CD4-positive, alpha-beta T cell treated with Interleukin-15 for 1 hour (primary cell): ENCODE data around the gene HIRIP3.

Source experiments
- DNase-seq: peaks from one replicate; pipeline ENCODE4 v3.0.0-alpha.2; 2020

The HIRIP3 gene

GRCh38 chr16:29996766-29997250, 1.4 kb upstream of the HIRIP3 start:
- no peak for DNase-seq

GRCh38 chr16:29995911-29996765, 721 bp upstream of the HIRIP3 start, which contains the start of gene INO80E:
INO80E (plus strand) TSS chr16:29996241; CDS start chr16:29996311, 70 bp downstream.
- peak; percentile 98 for DNase-seq

- DNase-seq, result no peak
These were observed 655 bp downstream of the HIRIP3 start for GRCh38 chr16:29994600-29995323.

- no peak for DNase-seq
These were observed 1.4 kb downstream of the HIRIP3 start for GRCh38 chr16:29993903-29994599.

- no peak for DNase-seq
These were observed 2.1 kb downstream of the HIRIP3 start for GRCh38 chr16:29993191-29993902.

- no peak for DNase-seq
These were observed 3.0 kb downstream of the HIRIP3 start for GRCh38 chr16:29992344-29992967.

DNA sequence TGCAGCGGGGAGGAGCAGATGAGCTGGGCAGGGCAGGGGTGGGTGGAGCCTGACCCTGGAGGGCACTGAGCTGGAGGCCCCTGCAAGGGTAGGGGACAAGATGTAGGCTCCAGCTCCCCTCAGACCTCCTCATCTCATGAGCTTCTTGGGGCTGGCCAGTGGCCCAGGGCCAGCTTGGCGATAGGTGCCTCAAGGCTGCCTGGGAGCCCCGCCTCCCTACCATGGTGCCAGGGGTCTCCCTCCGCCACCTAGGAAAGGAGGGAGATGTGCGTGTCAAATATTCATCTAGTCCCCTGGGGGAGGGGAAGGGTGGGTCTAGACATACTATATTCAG, 3.9 kb downstream of the HIRIP3 start:
- DNase-seq, result no peak

GRCh38 chr16:29990883-29991570, 4.4 kb downstream of the HIRIP3 start:
- DNase-seq, result no peak

DNA sequence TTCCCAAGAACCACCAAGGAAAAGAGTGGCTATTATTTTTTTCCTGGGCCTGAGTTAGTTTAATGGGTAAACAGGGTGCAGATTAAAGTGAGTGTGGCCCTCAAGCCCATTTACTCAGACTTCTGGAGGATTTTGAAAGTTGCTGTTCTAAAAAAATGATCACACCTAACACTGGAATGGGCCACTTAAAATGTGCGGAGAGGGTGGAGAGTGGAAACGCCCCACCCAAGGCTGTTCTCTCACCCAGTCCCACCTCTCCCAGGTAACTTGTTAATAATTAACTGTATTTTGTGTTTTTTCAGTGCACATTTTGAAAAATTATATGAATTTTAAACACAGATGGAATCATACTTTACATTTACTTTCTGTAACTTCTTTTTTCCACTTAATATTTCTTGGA, 5.4 kb downstream of the HIRIP3 start:
- DNase-seq, result no peak

GRCh38 chr16:29989111-29989858, 6.1 kb downstream of the HIRIP3 start:
- no peak for DNase-seq

- no peak for DNase-seq
These were observed 6.9 kb downstream of the HIRIP3 start for GRCh38 chr16:29988346-29989075.

DNA sequence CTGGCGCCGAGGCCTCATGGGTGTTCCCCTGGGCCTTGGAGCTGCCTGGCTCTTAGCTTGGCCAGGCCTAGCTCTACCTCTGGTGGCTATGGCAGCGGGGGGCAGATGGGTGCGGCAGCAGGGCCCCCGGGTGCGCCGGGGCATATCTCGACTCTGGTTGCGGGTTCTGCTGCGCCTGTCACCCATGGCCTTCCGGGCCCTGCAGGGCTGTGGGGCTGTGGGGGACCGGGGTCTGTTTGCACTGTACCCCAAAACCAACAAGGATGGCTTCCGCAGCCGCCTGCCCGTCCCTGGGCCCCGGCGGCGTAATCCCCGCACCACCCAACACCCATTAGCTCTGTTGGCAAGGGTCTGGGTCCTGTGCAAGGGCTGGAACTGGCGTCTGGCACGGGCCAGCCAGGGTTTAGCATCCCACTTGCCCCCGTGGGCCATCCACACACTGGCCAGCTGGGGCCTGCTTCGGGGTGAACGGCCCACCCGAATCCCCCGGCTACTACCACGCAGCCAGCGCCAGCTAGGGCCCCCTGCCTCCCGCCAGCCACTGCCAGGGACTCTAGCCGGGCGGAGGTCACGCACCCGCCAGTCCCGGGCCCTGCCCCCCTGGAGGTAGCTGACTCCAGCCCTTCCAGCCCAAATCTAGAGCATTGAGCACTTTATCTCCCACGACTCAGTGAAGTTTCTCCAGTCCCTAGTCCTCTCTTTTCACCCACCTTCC, 7.9 kb downstream of the HIRIP3 start:
- no peak for DNase-seq

DNA sequence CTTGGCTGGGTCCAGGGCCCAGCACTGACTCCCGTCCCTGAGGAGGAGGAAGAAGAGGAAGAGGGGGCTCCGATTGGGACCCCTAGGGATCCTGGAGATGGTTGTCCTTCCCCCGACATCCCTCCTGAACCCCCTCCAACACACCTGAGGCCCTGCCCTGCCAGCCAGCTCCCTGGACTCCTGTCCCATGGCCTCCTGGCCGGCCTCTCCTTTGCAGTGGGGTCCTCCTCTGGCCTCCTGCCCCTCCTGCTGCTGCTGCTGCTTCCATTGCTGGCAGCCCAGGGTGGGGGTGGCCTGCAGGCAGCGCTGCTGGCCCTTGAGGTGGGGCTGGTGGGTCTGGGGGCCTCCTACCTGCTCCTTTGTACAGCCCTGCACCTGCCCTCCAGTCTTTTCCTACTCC, 8.5 kb downstream of the HIRIP3 start:
- no peak for DNase-seq

- DNase-seq, result no peak
These were observed 9.2 kb downstream of the HIRIP3 start for GRCh38 chr16:29986231-29986630.

GRCh38 chr16:29985271-29985811, 10.1 kb downstream of the HIRIP3 start:
- no peak for DNase-seq

DNA sequence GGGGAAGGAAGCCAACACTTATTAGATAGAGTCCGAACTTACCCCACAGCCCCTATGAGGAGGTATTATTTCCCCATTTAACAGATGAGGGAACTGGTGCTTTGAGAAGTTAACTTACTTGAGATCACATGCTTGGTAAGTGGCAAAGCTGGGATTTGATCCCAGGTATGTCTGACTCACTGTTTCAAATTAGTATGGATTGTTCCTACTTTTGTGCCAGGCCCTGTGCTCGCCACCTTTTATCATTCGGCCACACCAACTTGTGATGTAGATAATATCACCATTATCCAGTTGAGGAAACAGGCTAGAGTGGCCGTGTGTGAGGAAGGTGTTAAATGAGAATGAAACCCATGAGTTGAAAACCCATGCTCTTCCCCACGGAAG, 10.7 kb downstream of the HIRIP3 start:
- no peak for DNase-seq

- DNase-seq, result no peak
These were observed 11.2 kb downstream of the HIRIP3 start for GRCh38 chr16:29984137-29984763.

DNA sequence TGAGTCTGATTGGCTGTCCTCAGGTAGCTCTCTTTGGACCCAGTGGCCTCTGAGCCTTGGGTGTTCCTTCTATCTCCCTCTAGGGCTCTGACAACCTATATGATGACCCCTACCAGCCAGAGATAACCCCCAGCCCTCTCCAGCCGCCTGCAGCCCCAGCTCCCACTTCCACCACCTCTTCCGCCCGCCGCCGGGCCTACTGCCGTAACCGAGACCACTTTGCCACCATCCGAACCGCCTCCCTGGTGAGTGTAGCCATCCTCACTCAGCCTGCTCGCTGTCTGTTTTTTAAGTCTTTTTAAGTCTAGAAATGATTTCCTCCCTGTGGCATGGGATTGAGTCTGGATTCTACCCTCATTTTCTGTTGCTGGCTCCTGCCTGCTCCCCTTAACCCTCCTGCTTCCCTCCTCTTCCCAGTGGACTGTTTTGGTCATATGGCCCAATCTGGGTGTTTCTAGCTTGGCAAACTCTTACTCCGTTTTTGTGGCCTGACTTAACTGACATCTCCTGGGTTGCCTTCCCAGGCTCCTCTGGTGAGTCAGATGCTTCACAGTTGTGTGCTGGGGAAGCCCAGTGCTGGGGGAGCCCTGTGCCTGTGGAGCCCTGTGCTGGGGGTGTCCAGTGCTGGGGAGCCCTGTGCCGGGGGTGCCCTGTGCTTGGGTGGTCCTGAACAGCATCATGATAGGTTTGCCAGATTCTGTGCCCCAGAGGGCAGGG, 11.8 kb downstream of the HIRIP3 start:
- no peak for DNase-seq
